GM19035 (cell line): ENCODE data around the gene HIVEP3.
"Not testable (repeated sequence)": the region's sequence is repeated elsewhere in the genome, so short reads cannot be mapped to it uniquely, and the experiment has no call there.

Experiments used
- ATAC-seq: cut with Tn5 transposase; IDR thresholded peaks from one replicate; pipeline ENCODE4 v1.9.1; 2021; ENCODE audit not compliant: unreplicated experiment

The HIVEP3 gene

DNA sequence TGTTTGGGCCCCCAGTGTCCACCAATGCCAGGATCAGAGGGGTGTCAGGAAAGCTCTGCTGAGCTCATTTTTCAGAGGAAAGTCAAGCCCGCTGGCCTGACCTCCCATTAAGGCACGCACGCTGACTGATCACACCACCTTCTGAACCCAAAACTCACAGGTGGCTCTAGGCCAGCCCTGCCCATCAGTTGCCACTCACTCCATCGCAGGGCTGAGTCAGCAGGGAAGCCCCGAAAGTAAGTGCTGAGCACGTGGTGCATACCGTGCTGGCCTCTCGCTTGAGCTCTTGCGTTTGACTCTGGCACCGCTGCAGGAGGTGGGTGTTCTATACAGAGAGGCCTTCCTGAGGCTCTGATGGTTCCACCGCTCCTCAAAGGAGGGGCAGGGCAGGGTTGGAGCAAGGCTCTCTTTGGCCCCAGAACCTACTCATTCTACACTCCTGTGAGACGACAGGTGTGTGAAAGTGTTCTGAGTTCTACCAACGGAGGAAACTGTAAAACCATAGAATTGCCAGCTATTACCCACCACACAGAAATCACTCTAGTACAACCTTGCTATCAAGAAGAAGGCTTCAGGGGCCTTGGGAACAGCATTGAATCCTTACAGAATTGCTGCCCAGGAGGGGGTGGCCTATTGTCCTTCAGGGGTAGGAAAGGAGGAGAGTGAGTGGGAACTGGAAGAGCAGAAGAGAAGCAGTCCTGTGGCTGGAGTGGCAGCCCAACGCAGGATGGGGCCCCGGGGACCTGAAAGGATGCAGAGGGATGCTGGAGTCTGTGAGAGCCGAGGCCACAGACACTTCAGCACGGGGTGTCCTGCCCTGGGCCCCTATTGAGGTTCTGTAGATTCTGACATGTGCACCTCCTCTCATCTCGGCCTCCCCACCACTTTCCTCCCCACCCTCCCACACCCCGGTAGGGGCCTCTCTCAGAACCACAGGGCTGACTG is 219.5 kb downstream of the HIVEP3 start:
- peak; percentile 86 for ATAC-seq

DNA sequence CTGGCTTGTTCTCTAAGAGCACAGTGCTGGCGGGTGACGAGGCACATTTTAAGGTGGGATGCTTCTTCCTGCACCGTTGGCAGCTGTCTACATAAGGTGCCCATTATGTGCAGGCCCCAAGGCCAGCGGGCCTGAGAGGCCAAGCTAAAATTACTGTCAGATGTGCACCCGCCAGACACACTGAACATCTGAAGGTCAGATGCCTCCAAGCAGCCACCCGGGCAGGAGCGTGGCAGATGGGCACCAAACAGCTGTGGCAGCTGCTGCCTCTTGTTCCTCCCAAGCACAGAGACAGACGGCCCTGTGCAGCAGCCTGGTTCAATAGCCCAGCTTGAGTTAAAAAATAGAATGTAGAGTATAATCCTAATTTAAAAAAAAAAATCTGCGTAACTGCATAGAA is 222.3 kb downstream of the HIVEP3 start:
- ATAC-seq = no peak

DNA sequence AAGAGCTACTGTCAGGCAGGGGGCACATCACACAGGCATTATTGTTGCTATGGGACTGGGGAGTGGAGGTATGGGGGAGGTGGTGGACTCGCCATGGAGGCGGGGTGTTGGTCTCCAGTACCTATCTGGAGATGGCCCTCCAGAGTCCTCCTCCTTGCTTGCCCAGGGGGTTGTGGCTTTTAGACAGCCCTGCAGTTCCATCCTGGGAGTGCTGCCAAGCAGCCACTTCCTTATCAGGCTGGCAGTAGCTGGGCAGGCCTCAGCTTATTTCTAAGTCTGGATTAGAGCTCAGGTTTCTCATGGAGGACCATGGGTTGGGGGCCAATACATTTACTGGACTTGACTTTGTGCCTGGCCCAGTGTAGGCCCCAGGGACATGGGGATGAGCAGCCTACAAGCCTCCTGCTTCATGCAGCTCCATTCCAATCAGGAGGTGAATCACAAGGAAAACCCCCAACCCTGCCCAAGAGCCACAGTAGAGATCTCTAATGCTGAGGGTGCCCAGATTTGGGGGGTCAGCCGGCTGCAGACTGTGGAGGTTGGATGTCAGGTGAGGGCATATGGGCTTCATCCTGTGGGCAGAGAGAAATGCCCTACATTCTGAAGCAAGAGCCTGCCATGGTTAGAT is 223.5 kb downstream of the HIVEP3 start:
- no peak for ATAC-seq

DNA sequence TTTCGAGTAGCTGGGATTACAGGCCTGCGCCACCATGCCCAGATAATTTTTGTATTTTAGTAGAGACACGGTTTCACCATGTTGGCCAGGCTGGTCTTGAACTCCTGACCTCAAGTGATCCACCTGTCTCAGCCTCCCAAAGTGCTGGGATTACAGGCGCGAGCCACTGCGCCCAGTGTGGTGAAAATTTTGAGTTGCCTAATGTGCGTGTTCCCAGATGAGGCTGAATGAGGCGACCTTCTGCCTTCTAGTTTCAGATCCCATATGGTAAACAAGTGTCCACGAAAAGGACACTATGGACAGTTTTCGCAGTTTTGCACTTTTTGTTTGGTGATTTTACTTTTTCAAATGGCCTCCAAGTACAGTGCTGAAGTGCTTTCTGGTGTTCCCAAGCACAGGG is 226.8 kb downstream of the HIVEP3 start:
- not testable (repeated sequence) for ATAC-seq

DNA sequence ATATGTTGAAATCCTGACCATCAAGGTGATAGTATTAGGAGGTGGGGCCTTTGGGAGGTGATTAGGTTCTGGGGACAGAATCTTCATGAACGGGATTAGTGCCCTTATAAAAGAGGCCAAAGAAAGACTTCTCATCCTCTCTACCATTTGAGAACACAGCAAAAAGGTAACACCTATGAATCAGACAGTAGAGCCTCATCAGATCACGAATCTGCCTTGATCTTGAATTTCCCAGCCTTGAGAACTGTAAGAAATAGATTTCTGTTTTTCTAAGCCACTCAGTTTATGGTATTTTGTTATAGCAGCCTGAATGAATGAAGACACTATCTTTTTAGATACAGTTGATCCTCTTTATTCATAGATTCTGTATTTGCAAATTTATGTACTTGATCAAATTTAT is 227.3 kb downstream of the HIVEP3 start:
- no peak for ATAC-seq

DNA sequence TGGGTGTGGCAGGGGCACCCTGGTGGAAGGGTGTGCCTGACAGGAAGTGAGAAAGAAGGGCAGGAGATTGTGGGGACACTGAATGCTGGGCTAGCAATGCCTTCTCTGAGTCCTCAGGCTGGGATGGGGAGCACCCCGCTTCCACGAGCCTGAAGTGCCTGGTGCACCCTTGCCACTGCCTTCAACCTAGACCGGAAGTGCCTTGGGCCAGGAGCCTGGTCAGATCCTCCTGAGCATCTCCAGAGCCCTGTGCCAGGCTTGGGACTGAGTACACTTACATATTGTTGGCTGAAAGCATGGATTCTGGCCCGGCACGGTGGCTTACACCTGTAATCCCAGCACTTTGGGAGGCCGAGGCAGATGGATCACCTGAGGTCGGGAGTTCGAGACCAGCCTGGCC is 228.4 kb downstream of the HIVEP3 start:
- ATAC-seq = no peak

DNA sequence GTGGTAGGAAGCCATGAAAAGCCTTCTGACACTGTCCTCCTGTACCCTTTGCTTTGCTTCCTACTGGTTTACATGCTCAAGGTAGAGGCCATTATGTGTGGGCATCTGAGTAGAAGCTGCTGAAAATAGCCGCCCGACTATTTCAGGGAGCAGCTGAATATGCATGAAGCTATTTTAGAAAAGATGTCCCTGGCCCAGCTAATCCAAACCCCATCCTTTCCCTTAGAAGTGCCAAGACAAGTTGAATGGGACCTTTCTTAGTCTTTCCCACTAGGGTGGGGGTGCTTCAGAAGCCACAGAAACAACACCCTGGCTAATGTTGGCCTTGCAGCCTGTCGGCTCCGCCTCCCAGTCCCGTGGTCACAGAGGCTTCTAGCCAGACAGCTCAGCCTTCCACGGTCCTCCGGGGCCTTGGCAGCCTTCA is 229.2 kb downstream of the HIVEP3 start:
- ATAC-seq = no peak

DNA sequence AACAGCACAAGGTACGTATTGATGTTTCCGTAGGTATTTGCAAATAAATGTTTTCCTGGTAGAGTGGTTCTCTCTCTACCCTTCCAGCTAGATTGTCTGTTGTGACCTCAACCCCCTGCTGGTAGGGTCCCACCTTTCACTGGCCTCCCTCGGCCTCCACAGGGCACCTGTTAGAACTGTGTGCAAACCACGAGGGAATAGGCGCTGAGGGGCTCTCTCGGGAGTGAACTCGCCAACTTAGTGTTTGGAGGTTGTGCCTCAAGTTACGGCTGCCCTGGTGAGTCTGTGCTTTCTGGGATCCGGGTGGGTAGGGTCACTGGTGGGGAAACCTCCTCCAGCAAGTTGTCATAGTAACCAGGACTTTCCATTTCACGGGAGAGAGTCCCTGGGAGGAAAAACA is 229.6 kb downstream of the HIVEP3 start:
- no peak for ATAC-seq

DNA sequence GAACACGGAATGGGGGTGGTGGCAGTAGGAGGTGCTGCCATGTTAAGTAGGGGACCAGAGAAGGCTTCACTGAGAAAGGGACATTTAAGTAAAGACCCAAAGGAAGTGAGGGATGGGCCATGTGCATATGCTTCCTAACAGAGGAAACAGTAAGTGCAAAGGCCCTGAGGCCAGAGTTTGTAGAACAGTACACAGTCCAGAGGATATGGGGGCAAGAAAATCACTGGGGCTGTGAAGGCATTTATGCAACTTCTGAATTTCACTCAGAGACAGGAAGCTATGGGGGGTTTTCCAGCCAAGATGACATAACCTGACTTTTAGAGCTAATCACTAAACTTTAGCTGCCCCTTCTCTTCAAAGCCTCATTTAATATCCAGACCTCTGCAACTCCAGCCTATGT is 231.7 kb downstream of the HIVEP3 start:
- ATAC-seq = no peak

DNA sequence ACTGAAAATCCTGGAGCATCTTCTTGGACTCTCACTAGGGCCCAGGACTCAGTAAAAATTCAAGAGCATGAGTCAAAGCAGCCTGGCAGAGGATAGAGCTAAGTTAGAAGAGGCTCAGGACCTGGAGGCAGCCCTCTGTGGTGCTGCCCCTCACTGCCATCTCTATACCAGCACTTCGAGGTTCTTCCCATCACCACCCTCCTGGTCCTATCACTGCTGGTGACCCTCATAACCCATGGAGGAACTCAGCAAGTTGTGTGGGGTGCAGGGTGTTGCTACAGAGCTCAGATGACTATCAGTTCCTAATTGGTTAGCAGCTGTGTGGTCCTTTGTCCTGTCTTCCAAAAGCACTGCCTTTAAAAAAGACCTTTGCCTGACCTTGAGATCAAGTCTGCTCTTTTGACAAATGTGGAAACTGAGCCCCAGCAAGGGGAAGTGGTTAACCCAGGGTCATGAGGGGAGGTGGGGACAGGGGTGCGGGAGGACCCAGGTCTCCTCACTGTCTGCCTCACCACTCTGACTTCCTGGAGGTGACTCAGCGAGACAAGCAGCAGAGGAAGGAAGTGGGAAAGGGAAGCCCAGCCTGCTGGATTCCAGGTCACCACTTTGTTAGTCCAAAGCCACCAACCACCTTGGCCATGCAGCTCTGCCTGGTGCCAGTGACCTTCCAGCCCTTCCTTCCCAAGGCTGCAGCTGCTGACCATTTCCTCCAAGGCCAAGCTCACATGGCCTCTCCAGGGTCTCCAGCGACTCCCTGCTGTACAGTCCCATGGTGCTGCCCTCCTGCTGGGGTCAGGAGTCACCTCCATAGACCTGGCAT is 234.8 kb downstream of the HIVEP3 start:
- no peak for ATAC-seq

DNA sequence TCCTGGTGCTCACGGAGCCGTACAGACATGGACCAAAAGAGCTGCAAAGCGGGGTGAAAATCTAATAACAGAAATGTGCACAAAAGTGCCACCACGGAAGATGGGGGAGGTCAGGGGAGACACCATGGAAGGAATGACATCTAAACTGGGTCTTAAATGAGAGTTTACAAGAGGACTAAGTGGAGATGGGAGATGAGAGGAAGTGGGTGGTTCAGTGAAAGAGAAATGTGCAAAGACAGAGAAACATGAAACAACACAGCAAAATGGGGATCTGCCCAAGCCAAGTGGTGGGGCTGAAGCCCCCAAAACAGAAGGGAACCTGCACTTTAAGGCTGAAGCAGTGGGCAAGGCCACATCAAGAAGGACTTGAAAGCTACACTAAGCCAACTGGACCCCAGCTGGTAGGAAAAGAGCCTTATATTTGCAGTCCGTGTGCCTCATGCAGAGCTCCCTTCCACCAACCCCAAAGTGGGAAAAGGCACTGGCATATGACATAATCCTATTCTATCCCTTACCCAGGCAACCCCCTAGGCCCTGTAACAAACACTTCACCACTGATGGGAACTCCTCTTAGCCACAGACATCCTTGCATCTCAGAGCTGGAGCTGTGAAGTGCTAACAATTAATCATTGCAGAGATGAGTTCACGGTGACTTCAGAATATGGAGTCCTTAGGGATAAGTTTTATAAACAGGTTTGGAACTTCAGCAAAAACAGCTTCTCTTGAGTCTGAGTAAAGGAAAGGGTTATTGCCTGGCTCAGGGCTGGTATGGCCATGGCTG is 235.7 kb downstream of the HIVEP3 start:
- no peak for ATAC-seq

DNA sequence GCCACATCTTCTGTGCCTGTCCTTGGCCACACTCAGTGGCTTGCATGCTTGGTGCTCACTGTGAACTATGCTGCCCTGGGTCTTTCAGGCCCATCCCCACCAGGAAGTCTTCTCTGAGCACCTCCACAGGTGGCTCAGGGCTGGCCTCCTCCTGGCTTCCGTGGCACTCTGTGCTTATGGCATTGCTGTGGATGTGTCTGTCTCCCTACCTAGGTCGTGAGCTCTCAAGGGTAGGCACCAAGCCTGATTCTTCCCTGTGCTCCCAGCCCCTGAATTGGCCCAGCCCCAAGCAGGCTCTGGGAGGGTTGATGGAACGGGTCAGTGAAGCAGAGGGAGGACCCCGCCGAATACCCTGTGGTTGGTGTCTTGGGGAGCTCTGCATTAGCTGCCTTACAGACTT is 236.6 kb downstream of the HIVEP3 start:
- ATAC-seq = no peak

DNA sequence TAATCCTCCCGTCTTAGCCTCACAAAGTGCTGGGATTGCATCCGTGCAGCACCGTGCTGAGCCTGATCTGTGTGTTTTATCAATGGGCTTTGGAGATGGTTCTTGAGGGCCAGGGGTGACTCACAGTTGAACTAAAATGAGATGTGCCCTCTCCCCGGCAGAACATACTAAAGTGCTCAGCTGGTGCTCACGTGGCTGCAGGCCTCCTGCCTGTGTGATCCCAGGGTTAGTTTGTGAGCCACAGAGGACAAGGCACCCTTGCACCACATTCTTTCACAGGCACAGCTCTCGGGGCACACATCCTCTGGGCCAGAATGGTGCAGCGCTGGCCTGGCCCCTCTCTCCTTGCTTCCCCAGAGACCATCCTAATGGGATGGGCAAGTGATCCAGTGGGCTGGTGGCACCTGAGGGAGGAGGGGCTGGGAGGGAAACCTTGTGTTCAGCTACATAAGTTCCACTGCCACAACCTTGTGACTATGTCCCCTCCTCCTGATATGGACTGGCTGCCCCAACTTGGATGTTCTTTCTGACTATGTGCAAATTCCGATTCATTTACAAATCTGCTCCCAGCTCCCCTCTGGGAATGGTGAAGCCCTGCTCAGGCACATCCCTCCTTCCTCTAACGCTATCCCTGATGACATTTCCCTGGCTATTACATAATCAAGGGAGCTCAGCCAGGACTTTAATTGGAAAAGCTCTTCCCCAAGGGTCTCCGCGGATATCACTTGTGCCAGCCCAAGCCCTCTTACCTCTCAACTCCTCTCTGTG is 237.2 kb downstream of the HIVEP3 start:
- ATAC-seq = no peak

DNA sequence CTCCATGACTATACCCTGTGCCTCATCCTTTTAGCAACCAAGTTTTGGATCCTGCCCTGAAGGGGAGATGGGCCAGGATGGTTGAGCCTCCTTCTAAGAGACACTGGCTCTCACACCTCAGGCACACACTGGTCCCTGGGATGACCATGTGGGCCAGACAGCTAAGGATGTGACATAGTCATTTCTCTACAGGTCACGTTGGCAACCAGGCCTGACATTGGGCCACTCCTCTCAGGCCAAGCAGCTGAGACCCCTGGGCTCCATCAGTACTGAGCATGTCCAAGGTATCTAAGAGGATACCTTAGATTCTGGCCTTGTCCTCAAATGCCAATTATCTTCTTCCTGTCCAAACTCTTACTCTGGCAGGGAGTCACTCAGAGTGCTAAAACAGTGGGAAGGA is 238.7 kb downstream of the HIVEP3 start:
- no peak for ATAC-seq

DNA sequence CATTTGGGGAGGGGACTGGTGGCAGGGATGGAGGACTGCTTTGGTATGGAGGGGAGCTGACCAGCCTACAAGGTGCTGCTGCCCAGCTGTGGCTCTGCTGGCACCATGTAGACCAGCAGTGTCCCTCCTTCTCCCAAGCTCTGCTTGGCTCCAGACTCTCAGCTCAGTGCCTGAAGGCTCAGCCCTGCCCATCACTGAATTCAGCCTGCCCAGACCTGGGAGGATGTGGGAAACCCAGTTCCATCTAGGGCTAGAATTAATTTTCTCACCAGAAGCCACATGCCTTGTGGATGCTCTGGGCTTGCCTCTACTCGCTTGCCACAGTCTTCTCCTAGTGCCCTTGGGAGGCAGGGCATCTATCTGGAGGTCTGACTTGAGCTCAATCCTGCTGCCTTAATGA is 239.2 kb downstream of the HIVEP3 start:
- no peak for ATAC-seq

DNA sequence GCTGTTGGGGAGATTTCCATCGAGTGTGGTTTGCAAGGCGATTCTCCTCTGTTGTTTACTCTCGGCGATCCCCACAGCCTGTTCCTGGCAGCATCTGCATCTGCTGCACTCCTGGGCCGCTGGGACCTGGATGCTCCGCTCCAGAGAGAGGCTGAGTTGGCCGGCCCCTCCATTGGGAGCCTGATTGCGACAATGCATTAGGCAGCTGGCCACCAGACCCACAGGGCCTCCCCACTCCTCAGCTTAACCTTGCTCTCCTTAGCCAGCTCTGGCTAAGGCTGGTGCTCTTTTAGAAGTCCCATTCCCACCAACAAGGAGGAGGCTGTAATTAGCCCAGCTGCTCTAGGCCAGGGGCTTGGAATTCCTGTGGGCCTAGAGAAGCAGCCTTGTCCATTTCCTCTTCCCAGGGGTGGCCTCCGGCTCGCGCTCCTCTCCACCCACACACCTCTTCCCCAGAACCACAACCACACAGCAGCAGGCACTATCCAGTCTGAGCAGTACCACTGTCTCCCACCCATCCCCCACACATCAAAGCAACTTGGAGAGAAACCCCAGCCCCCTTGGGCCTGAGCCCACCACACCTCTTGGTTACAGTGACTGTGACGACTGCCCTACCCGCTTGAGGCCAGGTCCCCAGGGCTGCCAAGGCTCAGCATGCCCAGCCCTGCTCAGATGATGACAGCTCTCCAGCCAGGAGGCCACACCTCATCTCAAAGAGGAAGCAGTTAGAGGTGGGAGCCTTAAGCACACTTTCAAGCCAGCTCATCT is 240.4 kb downstream of the HIVEP3 start:
- no peak for ATAC-seq

DNA sequence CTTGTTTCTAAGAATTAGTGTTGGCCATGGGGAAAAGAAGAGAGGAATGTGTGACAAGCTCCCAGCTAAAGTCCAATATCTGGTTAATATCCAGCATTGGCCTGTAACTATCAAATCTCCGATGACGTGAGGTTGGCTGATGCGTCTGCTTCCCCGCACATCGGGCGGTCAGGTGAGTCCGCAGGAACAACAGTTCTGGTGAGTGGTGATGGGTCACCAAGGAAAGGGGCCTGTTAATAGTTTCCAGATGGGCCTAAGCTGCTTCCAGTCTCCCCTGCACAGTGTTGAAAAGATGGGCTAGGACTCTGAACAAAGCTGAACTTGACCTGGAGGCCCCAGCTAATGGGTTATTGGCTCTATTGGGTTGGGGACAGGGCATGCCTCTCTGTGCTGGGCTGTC is 241.1 kb downstream of the HIVEP3 start:
- ATAC-seq = no peak

DNA sequence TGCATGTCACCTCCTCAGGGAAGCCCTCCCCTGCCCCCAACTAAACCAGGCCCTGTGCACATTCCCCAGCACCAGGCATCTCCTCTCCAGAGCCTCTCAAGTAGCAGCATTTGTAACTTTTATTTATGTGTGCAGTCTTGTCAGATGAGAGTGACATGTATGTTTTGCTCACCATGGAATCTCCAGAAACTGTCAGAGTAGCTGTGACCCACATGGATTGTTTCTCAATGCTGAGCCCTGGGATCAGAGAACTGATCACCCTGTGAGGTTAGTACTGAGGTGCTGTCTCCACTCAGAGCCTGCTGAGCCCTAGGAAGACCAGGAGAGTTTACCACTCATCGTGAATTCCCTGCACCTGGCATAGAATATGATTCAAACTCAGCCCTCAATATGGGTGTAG is 243.3 kb downstream of the HIVEP3 start:
- no peak for ATAC-seq

DNA sequence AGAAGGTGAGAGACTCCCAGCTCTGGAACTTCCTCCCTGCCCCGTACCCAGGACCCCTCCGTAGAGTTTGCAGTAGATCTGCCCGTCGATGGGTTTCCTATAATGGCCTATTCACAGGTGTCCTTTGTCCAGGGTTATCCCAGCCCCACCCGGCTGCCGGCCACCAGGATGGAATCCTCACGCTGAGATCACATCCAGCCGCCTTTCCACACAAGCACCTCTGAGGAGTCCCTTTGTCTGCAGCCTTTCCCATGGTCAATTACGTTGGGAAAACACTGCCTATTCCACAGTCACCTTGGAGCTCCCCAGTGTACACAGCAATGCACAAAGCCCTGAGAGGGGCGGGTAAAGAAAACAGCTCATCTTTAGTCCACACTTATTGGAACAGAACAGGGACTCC is 244.2 kb downstream of the HIVEP3 start:
- ATAC-seq = no peak
